Tibial artery (tissue), 4 donors: ENCODE measurements around the gene SLC25A51.

Experiments
- DNase-seq, 2 donors: peaks; one replicate each; pipeline ENCODE4 v3.0.0-alpha.2; 2019
- H3K27ac ChIP-seq, 2 donors: fragments of 200-600 bp; sonication (generic) in 1 of 2; 1 replicate in 1 of 2; 2 replicates in 1 of 2; pipeline ENCODE4 v1.5.1; 2018 to 2019; ENCODE audit warnings: mild to moderate bottlenecking in 1 of 2
- H3K27me3 ChIP-seq, 2 donors: fragments of 200-600 bp; sonication (generic) in 1 of 2; one replicate each; pipeline versions ENCODE4 v1.5.1 to v1.6.0; 2016 to 2019
- H3K36me3 ChIP-seq, 3 donors: fragments of 200-600 bp; sonication (generic) in 2 of 3; one replicate each; pipeline ENCODE4 v1.5.1; 2016 to 2019; ENCODE audit warnings: mild to moderate bottlenecking in 2 of 3
- H3K4me1 ChIP-seq, 4 donors: fragments of 200-600 bp; sonication (generic) in 2 of 4; 1 replicate in 3 of 4; 2 replicates in 1 of 4; pipeline ENCODE4 v1.5.1; 2016 to 2019
- H3K4me3 ChIP-seq, 2 donors: fragments of 200-600 bp; sonication (generic) in 1 of 2; 1 replicate in 1 of 2; 2 replicates in 1 of 2; pipeline ENCODE4 v1.5.1; 2018 to 2019; ENCODE audit warnings: mild to moderate bottlenecking in 2 of 2
- H3K9me3 ChIP-seq, 3 donors: fragments of 200-600 bp; sonication (generic) in 1 of 3; one replicate each; pipeline ENCODE4 v1.5.1; 2016 to 2019
- CTCF ChIP-seq, 2 experiments: fragments of 200-600 bp in 1 of 2; fragments of 450-650 bp in 1 of 2; IDR thresholded peaks; one replicate each; pipeline ENCODE4 v1.5.1; 2017 to 2019; ENCODE audit warnings: antibody characterized with exemption in 2 of 2, mild to moderate bottlenecking in 1 of 2, moderate library complexity in 1 of 2
- intact Hi-C: fragments of 100-400 bp; cut with DNase I; formaldehyde crosslinking; loops from one replicate; pipeline ENCODE4 v1.15.0; 2023; ENCODE audit warnings: low total_unique reads

Gene SLC25A51

GRCh38 chr9:37924538-37924937, 20.6 kb upstream of the SLC25A51 start:
- Histone ChIP-seq H3K27me3 (no peaks in the 10 kb centered on the region), H3K4me3 (no peak overlapping the region), H3K36me3 (peaks cover 0 to 14% (median 11%) of the 10 kb centered on the region in 3 donors), H3K4me1 (peaks cover 0 to 5% (median 2%) of the 10 kb centered on the region in 4 donors), H3K27ac (no peak overlapping the region), H3K9me3 (no peaks in the 10 kb centered on the region)
- no peak for TF ChIP-seq CTCF (IDR thresholded peaks at IDR 0.05)
- no peak for DNase-seq
- intact Hi-C loops, result no loop called here

GRCh38 chr9:37923796-37924427, 20.0 kb upstream of the SLC25A51 start:
- no peak for TF ChIP-seq CTCF (IDR thresholded peaks at IDR 0.05)
- Histone ChIP-seq H3K4me3 (no peak overlapping the region), H3K4me1 (peaks cover 0 to 5% (median 2%) of the 10 kb centered on the region in 4 donors), H3K9me3 (no peaks in the 10 kb centered on the region), H3K27ac (no peak overlapping the region), H3K36me3 (peaks cover 0 to 20% (median 10%) of the 10 kb centered on the region in 3 donors), H3K27me3 (no peaks in the 10 kb centered on the region)
- intact Hi-C loops, result no loop called here
- no peak for DNase-seq

- Histone ChIP-seq H3K27ac (no peak overlapping the region), H3K27me3 (no peaks in the 10 kb centered on the region), H3K9me3 (no peaks in the 10 kb centered on the region), H3K4me1 (peaks cover 0 to 5% (median 2%) of the 10 kb centered on the region in 4 donors), H3K4me3 (no peak overlapping the region), H3K36me3 (peaks cover 0 to 27% (median 16%) of the 10 kb centered on the region in 3 donors)
- intact Hi-C loops, result no loop called here
- TF ChIP-seq CTCF (IDR thresholded peaks at IDR 0.05), result no peak
- no peak for DNase-seq
Observed at GRCh38 chr9:37923118-37923795, 19.3 kb upstream of the SLC25A51 start.

- DNase-seq, result peak; percentile 8 to 44
- no peak for TF ChIP-seq CTCF (IDR thresholded peaks at IDR 0.05)
- Histone ChIP-seq H3K4me3 (no peak overlapping the region), H3K36me3 (peaks cover 0 to 34% (median 24%) of the 10 kb centered on the region in 3 donors), H3K9me3 (no peaks in the 10 kb centered on the region), H3K4me1 (peaks cover 0 to 5% (median 2%) of the 10 kb centered on the region in 4 donors), H3K27ac (no peak overlapping the region), H3K27me3 (no peaks in the 10 kb centered on the region)
- intact Hi-C loops, result no loop called here
Observed at GRCh38 chr9:37922363-37923117, 18.6 kb upstream of the SLC25A51 start.

GRCh38 chr9:37921546-37922300, 17.8 kb upstream of the SLC25A51 start:
- Histone ChIP-seq H3K36me3 (peaks cover 0 to 38% (median 24%) of the 10 kb centered on the region in 3 donors), H3K4me3 (no peak overlapping the region), H3K27ac (no peak overlapping the region), H3K4me1 (peaks cover 0 to 5% (median 2%) of the 10 kb centered on the region in 4 donors), H3K9me3 (no peaks in the 10 kb centered on the region), H3K27me3 (no peaks in the 10 kb centered on the region)
- DNase-seq, result peak; percentile 14 to 43
- intact Hi-C loops, result no loop called here
- TF ChIP-seq CTCF (IDR thresholded peaks at IDR 0.05), result no peak
